Skeletal muscle cell (primary cell): ENCODE results near the gene OR5B12.
"Not testable (repeated sequence)": the region's sequence is repeated elsewhere in the genome, so short reads cannot be mapped to it uniquely, and the experiment has no call there.

Source experiments
- DNase-seq: peaks from one replicate; pipeline ENCODE4 v3.0.0-alpha.2; 2010; ENCODE audit warnings: low read depth
- H3K4me3 ChIP-seq: 2 replicates; pipeline ENCODE4 v1.5.1; 2011; ENCODE audit warnings: low read depth, mild to moderate bottlenecking, control low read depth, low read length, moderate library complexity

The OR5B12 gene

DNA sequence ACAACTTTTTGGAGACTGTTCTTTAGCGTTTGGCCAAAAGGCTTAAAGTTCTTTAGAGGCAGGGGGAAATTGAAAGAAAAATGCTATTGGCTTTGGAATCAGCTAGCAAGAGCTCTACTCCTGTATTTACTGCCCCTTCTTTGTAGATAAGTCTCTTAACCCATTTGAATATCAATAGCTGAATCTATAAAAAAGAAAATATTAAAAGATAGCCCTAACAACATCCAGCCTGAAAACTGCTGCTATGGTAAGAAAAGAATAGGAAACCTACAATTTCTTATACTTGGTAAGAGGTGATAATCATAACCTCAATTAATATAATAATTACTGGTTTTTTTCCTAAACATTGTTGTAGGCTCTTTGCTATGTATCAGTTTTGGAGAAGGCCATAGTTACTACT is at the start of gene OR5B12:
Gene OR5B12, minus strand, starts transcription at position 101 of the 400 bp plus-strand sequence. CDS start 2,085 bp downstream, outside the sequence.
- DNase-seq, result no peak
- H3K4me3 ChIP-seq, result no peak within 1 kb of the TSS

GRCh38 chr11:58490827-58491226 is 48.8 kb upstream of the OR5B12 start:
- no peak overlapping the region for H3K4me3 ChIP-seq
- DNase-seq, result no peak

- H3K4me3 ChIP-seq, result no peak overlapping the region
- DNase-seq, result no peak
Measured at GRCh38 chr11:58487170-58487569, 45.1 kb upstream of the OR5B12 start.

GRCh38 chr11:58485961-58486360 is 43.9 kb upstream of the OR5B12 start:
- DNase-seq, result no peak
- no peak overlapping the region for H3K4me3 ChIP-seq

DNA sequence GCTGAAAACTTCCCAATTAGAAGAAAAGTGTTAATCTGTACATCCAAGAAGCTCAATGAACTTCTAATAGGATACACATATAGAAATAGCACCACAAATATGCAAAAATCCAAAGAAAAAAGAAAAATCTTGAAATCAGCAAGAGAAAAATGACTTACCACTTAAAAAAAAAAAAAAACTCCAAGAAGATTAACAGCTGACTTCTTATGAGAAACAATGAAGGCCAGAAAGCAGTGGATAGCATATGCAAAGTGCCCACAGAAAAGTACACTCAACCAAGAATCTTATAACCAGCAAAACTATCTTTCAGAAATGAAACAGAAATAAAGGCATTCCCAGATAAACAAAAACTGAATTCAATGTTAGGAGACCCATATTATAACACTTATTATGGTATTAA is 29.9 kb upstream of the OR5B12 start:
- no peak overlapping the region for H3K4me3 ChIP-seq
- no peak for DNase-seq

- no peak overlapping the region for H3K4me3 ChIP-seq
- DNase-seq, result no peak
Measured at GRCh38 chr11:58466293-58466692, 24.3 kb upstream of the OR5B12 start.

GRCh38 chr11:58465690-58466089 is 23.7 kb upstream of the OR5B12 start:
- H3K4me3 ChIP-seq, result no peak overlapping the region
- no peak for DNase-seq

GRCh38 chr11:58451585-58451984 is 9.5 kb upstream of the OR5B12 start:
- no peak overlapping the region for H3K4me3 ChIP-seq
- DNase-seq, result no peak

GRCh38 chr11:58446294-58446693 is 4.3 kb upstream of the OR5B12 start:
- H3K4me3 ChIP-seq, result no peak overlapping the region
- no peak for DNase-seq

GRCh38 chr11:58444300-58444699 is 2.3 kb upstream of the OR5B12 start:
- DNase-seq, result no peak
- H3K4me3 ChIP-seq, result no peak overlapping the region

- no peak overlapping the region for H3K4me3 ChIP-seq
- no peak for DNase-seq
Measured at GRCh38 chr11:58438486-58438885, 3.5 kb downstream of the OR5B12 start.

DNA sequence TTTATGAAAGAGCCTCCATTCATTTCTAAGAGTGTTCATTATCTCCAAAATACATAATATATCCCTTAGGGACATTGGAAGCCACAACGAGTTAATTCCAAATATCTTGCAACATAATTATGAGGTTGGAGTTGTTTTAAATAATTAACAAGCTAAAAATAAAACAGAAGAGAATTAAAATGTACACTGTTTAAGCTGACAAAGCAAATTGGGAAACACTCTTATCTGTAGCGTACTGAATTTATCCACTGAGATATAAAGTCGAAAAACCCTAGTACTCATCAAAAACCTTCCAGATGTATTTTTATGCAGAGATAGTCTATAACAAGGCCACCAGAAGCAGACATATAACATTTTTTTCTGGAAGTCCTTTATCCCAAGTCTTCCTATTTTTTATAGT is 7.8 kb downstream of the OR5B12 start:
- DNase-seq, result no peak
- no peak overlapping the region for H3K4me3 ChIP-seq

- H3K4me3 ChIP-seq, result no peak overlapping the region
- no peak for DNase-seq
Measured at GRCh38 chr11:58433638-58434203, 8.3 kb downstream of the OR5B12 start.

DNA sequence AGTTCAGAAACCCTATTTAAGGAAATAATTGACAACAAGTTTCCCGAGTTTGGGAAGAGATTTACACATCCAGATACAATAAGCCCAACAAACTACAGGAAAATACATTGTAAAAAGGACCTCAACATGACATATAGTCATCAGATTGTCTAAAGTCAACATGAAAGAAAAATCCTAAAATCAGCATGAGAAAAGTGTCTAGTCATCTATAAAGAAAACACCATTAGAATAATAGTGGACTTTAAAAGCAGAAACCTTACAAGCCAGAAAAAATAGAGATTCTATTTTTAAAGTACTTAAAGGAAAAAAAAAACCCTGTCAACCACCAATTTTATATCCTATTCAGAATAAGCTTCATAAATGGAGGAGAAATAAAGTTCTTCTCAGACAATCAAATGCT is 12.8 kb downstream of the OR5B12 start:
- no peak overlapping the region for H3K4me3 ChIP-seq
- no peak for DNase-seq

GRCh38 chr11:58428021-58428420 is 14.0 kb downstream of the OR5B12 start, which contains the start of gene OR5B2:
Gene OR5B2, minus strand, starts transcription at chr11:58428121. Its CDS starts 4,860 bp downstream, at chr11:58423261.
- no peak within 1 kb of the TSS for H3K4me3 ChIP-seq
- DNase-seq, result no peak

GRCh38 chr11:58406774-58407173 is 35.3 kb downstream of the OR5B12 start, which contains the start of gene OR5B3:
Gene OR5B3, minus strand, starts transcription at chr11:58406874. Its CDS starts 3,465 bp downstream, at chr11:58403409.
- DNase-seq, result no peak
- no peak within 1 kb of the TSS for H3K4me3 ChIP-seq

DNA sequence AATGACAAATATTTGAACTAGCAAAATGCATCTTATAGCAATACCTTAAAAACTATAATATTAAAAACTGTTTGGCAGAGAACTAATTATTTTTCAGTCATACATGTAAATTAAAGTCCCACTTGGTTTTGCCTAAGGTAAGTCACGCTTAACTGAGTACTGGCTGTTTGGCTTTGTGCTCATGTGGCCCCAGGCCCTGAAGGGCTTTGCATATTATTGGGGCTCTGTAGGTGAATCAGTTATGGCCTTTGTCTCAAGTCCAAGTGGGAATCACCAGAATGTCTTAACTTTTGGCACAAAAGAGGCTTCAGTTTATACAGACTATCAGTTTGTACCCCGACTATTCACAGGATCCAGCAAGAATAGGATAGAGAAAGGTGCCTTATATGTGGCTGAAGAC is 42.4 kb downstream of the OR5B12 start:
- not testable (repeated sequence) for DNase-seq, H3K4me3 ChIP-seq

DNA sequence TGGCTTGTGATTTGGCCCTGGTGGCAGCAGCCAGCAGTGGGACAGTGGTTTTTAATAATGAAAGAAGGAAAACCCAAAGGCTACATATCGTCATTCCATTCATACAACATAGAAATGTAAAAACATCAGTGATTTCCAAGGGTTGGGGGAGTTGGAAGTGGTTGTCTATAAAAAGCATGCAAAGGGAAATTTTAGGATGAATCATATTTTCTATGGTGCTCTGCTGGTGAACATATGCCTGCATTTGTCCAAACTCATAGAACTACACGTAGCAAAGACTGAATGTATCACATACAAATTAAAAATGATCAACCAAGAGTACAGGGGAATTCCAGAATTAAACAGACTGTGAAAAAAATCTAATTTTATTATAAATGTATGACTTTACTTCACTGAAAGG is 46.5 kb downstream of the OR5B12 start:
- H3K4me3 ChIP-seq, result no peak overlapping the region
- DNase-seq, result no peak

DNA sequence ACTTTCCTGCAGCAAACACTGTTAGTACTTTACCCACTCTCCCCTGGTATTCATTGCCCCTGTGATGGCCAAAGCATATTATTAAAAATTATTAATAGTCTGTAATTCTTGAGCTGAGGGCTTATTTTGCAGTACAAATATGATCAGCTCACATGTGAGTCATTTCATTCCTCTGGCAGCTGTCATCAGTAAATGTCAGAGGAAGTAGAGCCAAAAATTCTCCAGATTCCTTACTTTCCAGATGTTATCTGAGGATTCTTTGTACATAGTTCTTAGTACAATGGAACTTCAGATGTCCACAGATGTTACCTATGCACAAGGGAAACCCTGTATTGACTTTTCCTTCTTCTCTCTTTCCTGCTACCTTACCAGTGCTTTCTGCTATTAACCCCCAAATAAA is 47.8 kb downstream of the OR5B12 start:
- DNase-seq, result peak; percentile 34

DNA sequence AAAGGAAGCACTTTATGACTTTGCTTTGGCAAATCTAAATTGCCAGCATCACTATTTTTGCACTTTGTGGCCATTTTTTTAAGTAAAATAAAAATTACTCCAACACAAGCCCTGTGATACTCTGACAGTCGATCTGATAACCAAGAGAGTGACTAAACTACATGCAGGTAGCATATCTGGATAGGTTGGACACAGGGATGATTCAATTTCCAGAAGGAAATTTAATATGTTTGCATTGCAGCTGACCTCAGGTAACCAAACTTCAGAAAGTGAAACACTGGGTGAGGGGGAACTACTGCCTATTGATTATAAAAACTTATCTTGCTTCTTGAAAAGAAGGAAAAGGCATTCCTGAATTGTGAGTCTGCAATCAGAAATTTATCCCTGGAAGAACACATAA is 49.3 kb downstream of the OR5B12 start:
- no peak overlapping the region for H3K4me3 ChIP-seq
- DNase-seq, result no peak

More for the DNA sequence above, 47.8 kb downstream of the OR5B12 start:
- no peak overlapping the region for H3K4me3 ChIP-seq

GRCh38 chr11:58391879-58392278 is 50.2 kb downstream of the OR5B12 start:
- H3K4me3 ChIP-seq, result no peak overlapping the region
- DNase-seq, result no peak
